Stomach (tissue), 4 donors: ENCODE data around the gene NACA2.

Experiments
- POLR2AphosphoS5 ChIP-seq, 3 donors: sonication (generic); formaldehyde crosslinking; IDR thresholded peaks; one replicate each; pipeline ENCODE4 v1.6.1; 2016; ENCODE audit warnings: antibody characterized with exemption in 3 of 3
- TF ChIP-seq, protein P1 (sequence below), 7 experiments: fragments of 450-650 bp in 4 of 7; fragments of 200-600 bp in 3 of 7; sonication (generic) in 3 of 7; IDR thresholded peaks; one replicate each; pipeline ENCODE4 v1.5.1; 2016 to 2019; ENCODE audit warnings: antibody characterized with exemption in 7 of 7, control low read depth in 2 of 7, mild to moderate bottlenecking in 1 of 7

DNA sequence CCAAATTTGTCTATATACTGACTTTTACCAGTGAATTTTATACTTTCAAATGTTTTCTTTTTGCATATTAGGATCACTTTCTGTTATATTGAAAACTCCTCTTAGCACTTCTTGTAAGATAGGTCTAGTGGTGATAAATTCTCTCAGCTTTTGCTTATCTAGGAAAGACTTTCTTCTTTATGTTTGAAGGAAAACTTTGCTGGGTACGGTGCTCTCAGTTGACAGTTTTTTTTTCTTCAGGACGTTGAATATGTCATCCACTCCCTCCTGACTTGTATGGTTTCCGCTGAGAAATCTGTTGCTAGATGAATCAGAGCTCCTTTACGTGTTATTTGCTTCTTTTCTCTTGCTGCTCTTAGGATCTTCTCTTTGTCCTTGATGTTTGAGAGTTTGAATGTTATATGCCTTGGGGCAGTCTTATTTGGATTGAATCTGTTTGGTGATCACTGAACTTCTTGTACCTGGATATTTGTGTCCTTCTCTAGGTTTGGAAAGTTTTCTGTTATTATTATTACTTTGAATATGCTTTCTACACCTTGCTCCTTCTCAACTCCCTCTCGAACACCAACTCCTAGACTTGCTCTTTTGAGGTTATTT is 44.0 kb upstream of the NACA2 start:
- TF ChIP-seq POLR2AphosphoS5 (IDR thresholded peaks at IDR 0.05) = no peak
- TF ChIP-seq, protein P1, sequence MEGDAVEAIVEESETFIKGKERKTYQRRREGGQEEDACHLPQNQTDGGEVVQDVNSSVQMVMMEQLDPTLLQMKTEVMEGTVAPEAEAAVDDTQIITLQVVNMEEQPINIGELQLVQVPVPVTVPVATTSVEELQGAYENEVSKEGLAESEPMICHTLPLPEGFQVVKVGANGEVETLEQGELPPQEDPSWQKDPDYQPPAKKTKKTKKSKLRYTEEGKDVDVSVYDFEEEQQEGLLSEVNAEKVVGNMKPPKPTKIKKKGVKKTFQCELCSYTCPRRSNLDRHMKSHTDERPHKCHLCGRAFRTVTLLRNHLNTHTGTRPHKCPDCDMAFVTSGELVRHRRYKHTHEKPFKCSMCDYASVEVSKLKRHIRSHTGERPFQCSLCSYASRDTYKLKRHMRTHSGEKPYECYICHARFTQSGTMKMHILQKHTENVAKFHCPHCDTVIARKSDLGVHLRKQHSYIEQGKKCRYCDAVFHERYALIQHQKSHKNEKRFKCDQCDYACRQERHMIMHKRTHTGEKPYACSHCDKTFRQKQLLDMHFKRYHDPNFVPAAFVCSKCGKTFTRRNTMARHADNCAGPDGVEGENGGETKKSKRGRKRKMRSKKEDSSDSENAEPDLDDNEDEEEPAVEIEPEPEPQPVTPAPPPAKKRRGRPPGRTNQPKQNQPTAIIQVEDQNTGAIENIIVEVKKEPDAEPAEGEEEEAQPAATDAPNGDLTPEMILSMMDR (IDR thresholded peaks at IDR 0.05) = no peak
